ENCODE results near the gene CCR8.
"Not testable (repeated sequence)": the region's sequence is repeated elsewhere in the genome, so short reads cannot be mapped to it uniquely, and the experiment has no call there.

Gene CCR8

GRCh38 chr3:39346785-39347585, 17.5 kb downstream of the CCR8 start:
- FAIRE-seq (no peak), DNase-seq (ENCODE audit: low spot score) (no peak)

- FAIRE-seq (no peak), DNase-seq (ENCODE audit: low spot score) (no peak)
These were observed 18.0 kb downstream of the CCR8 start for GRCh38 chr3:39347586-39347876.

GRCh38 chr3:39349080-39349479, 19.6 kb downstream of the CCR8 start:
- FAIRE-seq (no peak), DNase-seq (ENCODE audit: low spot score) (no peak)

GRCh38 chr3:39350714-39351113, 21.2 kb downstream of the CCR8 start:
- DNase-seq (ENCODE audit: low spot score): no peak
- FAIRE-seq: no peak

GRCh38 chr3:39351134-39351533, 21.6 kb downstream of the CCR8 start:
- FAIRE-seq; DNase-seq (ENCODE audit: low spot score): not testable (repeated sequence)

- DNase-seq (ENCODE audit: low spot score); FAIRE-seq: not testable (repeated sequence)
These were observed 23.8 kb downstream of the CCR8 start for GRCh38 chr3:39353168-39353927.

GRCh38 chr3:39358333-39358732, 28.8 kb downstream of the CCR8 start:
- FAIRE-seq (no peak), DNase-seq (ENCODE audit: low spot score) (no peak)

- no peak for DNase-seq (ENCODE audit: low spot score)
- no peak for FAIRE-seq
These were observed 31.9 kb downstream of the CCR8 start for GRCh38 chr3:39361252-39361927.

- FAIRE-seq (no peak), DNase-seq (ENCODE audit: low spot score) (no peak)
These were observed 32.7 kb downstream of the CCR8 start for GRCh38 chr3:39362192-39362591.

GRCh38 chr3:39362812-39363211, 33.3 kb downstream of the CCR8 start:
- DNase-seq (ENCODE audit: low spot score) (no peak), FAIRE-seq (no peak)

- FAIRE-seq; DNase-seq (ENCODE audit: low spot score): not testable (repeated sequence)
These were observed 40.9 kb downstream of the CCR8 start for GRCh38 chr3:39370450-39370849.

GRCh38 chr3:39372833-39373232, 43.3 kb downstream of the CCR8 start:
- no peak for FAIRE-seq
- no peak for DNase-seq (ENCODE audit: low spot score)

GRCh38 chr3:39376959-39377634, 47.6 kb downstream of the CCR8 start:
- FAIRE-seq (no peak), DNase-seq (ENCODE audit: low spot score) (no peak)

GRCh38 chr3:39378088-39378487, 48.6 kb downstream of the CCR8 start:
- peak; percentile 8 for DNase-seq (ENCODE audit: low spot score)

GRCh38 chr3:39378957-39379777, 49.7 kb downstream of the CCR8 start:
- FAIRE-seq: no peak
- DNase-seq (ENCODE audit: low spot score): no peak

More at GRCh38 chr3:39378088-39378487, 48.6 kb downstream of the CCR8 start:
- no peak for FAIRE-seq

GRCh38 chr3:39379778-39380155, 50.3 kb downstream of the CCR8 start:
- DNase-seq (ENCODE audit: low spot score) (no peak), FAIRE-seq (no peak)

- FAIRE-seq: no peak
- DNase-seq (ENCODE audit: low spot score): no peak
These were observed 51.9 kb downstream of the CCR8 start for GRCh38 chr3:39381432-39381831.
